Activated CD4-positive, alpha-beta T cell treated with anti-CD3 and anti-CD28 coated beads for 4 hours (primary cell): Measurements from ENCODE around the gene AKR1B15.
"Not testable (repeated sequence)": the region's sequence is repeated elsewhere in the genome, so short reads cannot be mapped to it uniquely, and the experiment has no call there.

Experiments used
- DNase-seq, 2 donors: peaks; one replicate each; pipeline ENCODE4 v3.0.0-alpha.2; 2020

The AKR1B15 gene

GRCh38 chr7:134548877-134549276, at the start of gene AKR1B15:
Gene AKR1B15 (plus strand): TSS chr7:134549110. CDS start chr7:134564620, 15,510 bp downstream.
- DNase-seq, result no peak

GRCh38 chr7:134500406-134500805, 48.5 kb upstream of the AKR1B15 start:
- DNase-seq, result no peak

GRCh38 chr7:134500982-134501381, 47.9 kb upstream of the AKR1B15 start:
- no peak for DNase-seq

GRCh38 chr7:134502463-134503371, 46.2 kb upstream of the AKR1B15 start:
- DNase-seq, result no peak

DNA sequence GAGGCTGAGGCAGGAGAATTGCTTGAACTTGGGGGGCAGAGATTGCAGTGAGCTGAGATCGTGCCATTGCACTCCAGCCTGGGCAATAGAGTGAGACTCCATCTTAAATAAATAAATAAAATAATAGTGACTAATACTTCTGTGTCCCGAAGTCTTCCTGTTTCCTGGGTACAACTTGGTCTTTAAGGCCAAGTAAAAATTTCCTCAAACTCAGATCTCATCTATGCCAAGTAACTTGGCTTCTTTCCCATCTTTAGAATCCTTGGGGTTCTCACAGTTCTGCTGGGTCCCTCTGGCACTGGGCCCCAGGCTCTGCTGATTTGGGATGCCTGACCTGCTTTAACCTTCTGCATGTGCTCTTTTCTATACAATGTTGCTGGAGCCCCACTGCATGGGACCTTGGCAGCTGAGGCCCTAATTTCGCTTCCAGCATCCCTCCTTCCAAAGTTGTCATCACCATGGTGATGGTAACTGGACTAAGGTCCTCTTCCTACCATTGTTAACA, 44.2 kb upstream of the AKR1B15 start:
- DNase-seq, result no peak

- DNase-seq, result no peak
These were observed 43.1 kb upstream of the AKR1B15 start for GRCh38 chr7:134505856-134506255.

DNA sequence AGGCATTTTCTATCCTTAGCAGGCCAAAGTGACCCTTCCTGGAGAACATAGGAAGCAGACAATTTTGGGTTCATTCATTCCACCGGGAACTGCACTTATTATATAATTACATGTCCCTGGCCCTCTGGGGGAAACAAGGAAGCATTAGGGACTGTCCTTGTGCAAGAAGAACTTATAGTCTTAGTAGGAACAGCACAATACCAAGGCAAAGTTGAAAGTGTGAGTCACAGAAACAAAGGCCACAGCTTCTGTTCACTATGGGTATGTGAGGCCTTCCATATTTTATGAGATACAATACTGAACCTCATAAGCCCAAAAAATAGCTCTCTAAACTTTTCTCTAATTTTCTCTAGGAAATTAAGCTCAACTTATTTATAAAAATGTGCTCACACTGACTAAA, 39.9 kb upstream of the AKR1B15 start:
- no peak for DNase-seq

DNA sequence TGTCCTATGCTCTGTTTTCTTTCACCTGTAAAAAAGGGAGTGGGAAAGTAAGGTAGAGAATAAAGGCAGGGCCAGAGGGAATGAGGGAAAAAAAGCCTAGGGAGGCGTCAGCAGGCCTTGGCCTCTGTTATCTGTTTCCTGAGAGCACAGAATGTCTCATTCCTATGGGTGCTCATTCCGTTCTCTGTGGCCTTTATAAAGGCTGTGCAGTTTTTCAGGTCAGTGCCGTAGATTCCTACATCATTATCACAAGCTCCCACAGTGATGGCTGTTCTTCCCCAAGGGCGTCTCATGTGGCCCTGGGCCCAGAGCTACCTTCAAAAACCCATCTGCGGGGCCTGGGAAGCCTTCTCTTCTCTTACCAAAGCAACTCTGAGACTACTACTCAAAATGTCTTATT, 38.3 kb upstream of the AKR1B15 start:
- DNase-seq, result no peak

- no peak for DNase-seq
These were observed 36.6 kb upstream of the AKR1B15 start for GRCh38 chr7:134512271-134512670.

GRCh38 chr7:134513169-134513752, 35.6 kb upstream of the AKR1B15 start:
- peak in 1 of 2 donors; percentile 11 for DNase-seq

- no peak for DNase-seq
These were observed 34.8 kb upstream of the AKR1B15 start for GRCh38 chr7:134514106-134514505.

DNA sequence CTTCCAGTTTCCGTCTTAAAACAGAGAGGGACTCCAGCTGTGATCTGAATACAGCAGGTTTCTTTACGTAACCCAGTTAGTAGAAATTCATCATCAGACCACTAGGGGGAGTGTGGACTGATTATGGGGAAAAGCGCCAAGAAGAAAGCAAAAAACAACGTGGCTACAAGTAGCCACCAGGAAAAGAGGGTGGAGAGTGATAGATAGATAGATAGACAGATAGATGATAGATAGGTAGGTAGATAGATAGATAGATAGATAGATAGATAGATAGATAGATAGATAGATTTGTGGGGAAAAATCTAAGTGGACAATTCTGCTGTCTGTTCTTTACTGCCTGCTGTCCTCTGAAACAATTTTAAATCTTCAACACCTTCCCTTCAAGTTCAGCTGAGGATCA, 34.2 kb upstream of the AKR1B15 start:
- peak; percentile 7 to 41 for DNase-seq

- no peak for DNase-seq
These were observed 33.1 kb upstream of the AKR1B15 start for GRCh38 chr7:134515569-134516468.

- no peak for DNase-seq
These were observed 28.8 kb upstream of the AKR1B15 start for GRCh38 chr7:134520130-134520529.

DNA sequence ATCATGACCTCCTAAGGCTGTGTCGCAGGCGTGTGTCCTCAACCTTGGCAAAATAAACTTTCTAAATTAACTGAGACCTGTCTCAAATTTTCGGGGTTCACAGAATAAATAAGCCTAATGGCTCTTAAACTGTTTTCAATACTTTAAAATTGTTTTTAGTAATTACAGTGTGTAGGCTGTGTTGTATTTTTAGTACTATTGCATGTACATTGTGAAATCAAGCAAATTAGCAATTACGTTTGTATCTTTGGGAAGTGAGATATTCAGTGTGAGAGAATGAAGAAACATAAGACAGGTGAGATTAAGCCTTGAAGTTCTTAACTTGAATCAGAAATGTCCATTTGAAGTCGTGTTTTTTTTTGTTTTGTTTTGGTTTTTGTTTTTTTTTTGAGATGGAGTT, 26.3 kb upstream of the AKR1B15 start:
- no peak for DNase-seq

- not testable (repeated sequence) for DNase-seq
These were observed 23.5 kb upstream of the AKR1B15 start for GRCh38 chr7:134525449-134525848.

GRCh38 chr7:134526552-134527248, 22.2 kb upstream of the AKR1B15 start:
- not testable (repeated sequence) for DNase-seq

GRCh38 chr7:134527979-134528371, 20.9 kb upstream of the AKR1B15 start:
- no peak for DNase-seq

- DNase-seq, result no peak
These were observed 20.2 kb upstream of the AKR1B15 start for GRCh38 chr7:134528749-134529148.

GRCh38 chr7:134530460-134530859, 18.4 kb upstream of the AKR1B15 start:
- DNase-seq, result no peak

- DNase-seq, result no peak
These were observed 16.5 kb upstream of the AKR1B15 start for GRCh38 chr7:134532180-134532953.

DNA sequence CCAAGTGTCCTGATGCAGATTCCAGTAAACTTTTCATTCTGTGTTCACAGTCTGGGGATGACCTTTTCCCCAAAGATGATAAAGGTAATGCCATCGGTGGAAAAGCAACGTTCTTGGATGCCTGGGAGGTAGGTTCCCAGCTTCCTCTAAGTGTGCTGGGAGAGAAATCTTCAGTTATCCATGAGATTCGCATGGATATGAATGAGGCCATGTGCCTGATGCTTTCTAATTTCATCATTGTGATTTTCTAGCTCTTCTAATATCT, 16.0 kb upstream of the AKR1B15 start:
- no peak for DNase-seq
